Gastrocnemius medialis (tissue), 4 donors: ENCODE measurements around the gene PEX16.

ENCODE experiments used
- CTCF ChIP-seq, 5 experiments: fragments of 450-650 bp in 3 of 5; fragments of 200-600 bp in 2 of 5; sonication (generic) in 2 of 5; IDR thresholded peaks in 4 of 5; conservative IDR thresholded peaks in 1 of 5; 1 replicate in 4 of 5; 2 replicates in 1 of 5; pipeline ENCODE4 v1.5.1; 2016 to 2019; ENCODE audit warnings: antibody characterized with exemption in 5 of 5, mild to moderate bottlenecking in 3 of 5, moderate library complexity in 3 of 5
- POLR2A ChIP-seq, 2 donors: fragments of 450-650 bp; IDR thresholded peaks; one replicate each; pipeline ENCODE4 v1.6.1; 2017; ENCODE audit warnings: antibody characterized with exemption in 2 of 2, mild to moderate bottlenecking in 2 of 2, moderate library complexity in 2 of 2

- TF ChIP-seq CTCF (IDR thresholded peaks at IDR 0.05 in 4 of 5, conservative IDR thresholded peaks at IDR 0.05 in 1 of 5) (no peak), POLR2A (IDR thresholded peaks at IDR 0.05) (no peak)
Observed at GRCh38 chr11:45899086-45899447, 18.6 kb downstream of the PEX16 start.
